Measurements from ENCODE around the gene SLC22A23. TPM values are rescaled to one million over a fixed set of nuclear protein-coding genes. Genes with fewer than 3 reads are reported as not detected.

SLC22A23 gene
- total and polyA plus RNA-seq, 2 experiments from 2014 or later = 6.1 to 38.3 TPM

- TF ChIP-seq CTCF (conservative IDR thresholded peaks at IDR 0.05; ENCODE audit: low read depth in 2 of 2) (no peak), REST (IDR thresholded peaks at IDR 0.05; ENCODE audit: unreplicated experiment) (no peak), EZH2 (IDR thresholded peaks at IDR 0.05; ENCODE audit: low read depth, unreplicated experiment) (no peak), NANOG (IDR thresholded peaks at IDR 0.05; ENCODE audit: borderline replicate concordance) (no peak), POLR2AphosphoS5 (IDR thresholded peaks at IDR 0.05; ENCODE audit: low read depth) (no peak)
- TF ChIP-seq, protein P1, sequence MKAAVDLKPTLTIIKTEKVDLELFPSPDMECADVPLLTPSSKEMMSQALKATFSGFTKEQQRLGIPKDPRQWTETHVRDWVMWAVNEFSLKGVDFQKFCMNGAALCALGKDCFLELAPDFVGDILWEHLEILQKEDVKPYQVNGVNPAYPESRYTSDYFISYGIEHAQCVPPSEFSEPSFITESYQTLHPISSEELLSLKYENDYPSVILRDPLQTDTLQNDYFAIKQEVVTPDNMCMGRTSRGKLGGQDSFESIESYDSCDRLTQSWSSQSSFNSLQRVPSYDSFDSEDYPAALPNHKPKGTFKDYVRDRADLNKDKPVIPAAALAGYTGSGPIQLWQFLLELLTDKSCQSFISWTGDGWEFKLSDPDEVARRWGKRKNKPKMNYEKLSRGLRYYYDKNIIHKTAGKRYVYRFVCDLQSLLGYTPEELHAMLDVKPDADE (IDR thresholded peaks at IDR 0.05) = no peak
Measured at GRCh38 chr6:3286641-3287171, 170.1 kb downstream of the SLC22A23 start (continued).

- Histone ChIP-seq H3K4me2 (no peak overlapping the region), H3K27ac (ENCODE audit: low read depth) (no peak overlapping the region), H3K9me2 (ENCODE audit: insufficient read depth) (no peaks in the 10 kb centered on the region), H2AFZ (no peak overlapping the region), H4K20me1 (replicated peaks; ENCODE audit: insufficient read depth) (no peaks in the 10 kb centered on the region), H3K4me3 (no peak overlapping the region), H3F3A (replicated peaks; ENCODE audit: low read depth) (peaks cover 8% of the 10 kb centered on the region; the same call in 1 of the 2 replicates), H3K36me3 (ENCODE audit: insufficient read depth) (peaks cover 4% of the 10 kb centered on the region; the same call in 1 of the 2 replicates), H3K79me2 (replicated peaks; ENCODE audit: insufficient read depth) (no peaks in the 10 kb centered on the region), H3K27me3 (ENCODE audit: insufficient read depth) (no peaks in the 10 kb centered on the region), H3K4me1 (ENCODE audit: insufficient read depth) (peaks cover 21% of the 10 kb centered on the region)
- Mint-ChIP-seq H3K36me3 (ENCODE audit: low read depth) (peaks cover 82% of the 10 kb centered on the region), H3K4me1 (peaks cover 34% of the 10 kb centered on the region), H3K27me3 (ENCODE audit: insufficient read depth, low read depth, poor library complexity) (peaks cover 12% of the 10 kb centered on the region), H3K9me3 (no peaks in the 10 kb centered on the region), H3K27ac (no peak overlapping the region), H3K4me3 (no peak overlapping the region)
- DNase-seq (ENCODE audit: low spot score) (no peak), ATAC-seq (no peak)
- TF ChIP-seq, protein P1 (IDR thresholded peaks at IDR 0.05) = no peak
- no peak for TF ChIP-seq ZNF114 (CRISPR knock-in tag; IDR thresholded peaks at IDR 0.05)
- no peak for TF ChIP-seq CTCF (conservative IDR thresholded peaks at IDR 0.05; ENCODE audit: low read depth in 2 of 2)
- TF ChIP-seq NANOG (IDR thresholded peaks at IDR 0.05; ENCODE audit: borderline replicate concordance) = no peak
- no peak for TF ChIP-seq EZH2phosphoT487 (IDR thresholded peaks at IDR 0.05; ENCODE audit: unreplicated experiment)
Measured at GRCh38 chr6:3285732-3286131, 171.1 kb downstream of the SLC22A23 start.
